Measurements from ENCODE around the gene PTPRE.

PTPRE gene

GRCh38 chr10:128095027-128095752 lies 188.3 kb downstream of the PTPRE start:
- no peak overlapping the region for H3K27ac ChIP-seq
- H3K9me3 ChIP-seq = no peaks in the 10 kb centered on the region
- TF ChIP-seq CTCF (IDR thresholded peaks at IDR 0.05) = no peak
- H3K4me3 ChIP-seq = no peak overlapping the region
- no peaks in the 10 kb centered on the region for H3K27me3 ChIP-seq
- no peaks in the 10 kb centered on the region for H3K36me3 ChIP-seq
- no peaks in the 10 kb centered on the region for H3K4me1 ChIP-seq
- intact Hi-C loops (cut with DNase I; ENCODE audit: low total_unique reads) = loop anchor here (5.0 kb wide), 1 partner anchor 322 kb away; no protein-coding TSS in a partner anchor
- DNase-seq = no peak

GRCh38 chr10:128095753-128096469 lies 189.0 kb downstream of the PTPRE start:
- Histone ChIP-seq H3K9me3 (no peaks in the 10 kb centered on the region), H3K36me3 (no peaks in the 10 kb centered on the region), H3K27ac (no peak overlapping the region), H3K27me3 (no peaks in the 10 kb centered on the region), H3K4me1 (no peaks in the 10 kb centered on the region), H3K4me3 (no peak overlapping the region)
- TF ChIP-seq CTCF (IDR thresholded peaks at IDR 0.05) = no peak
- DNase-seq = no peak
- intact Hi-C loops (cut with DNase I; ENCODE audit: low total_unique reads) = loop anchor here (5.0 kb wide), 1 partner anchor 321 kb away; no protein-coding TSS in a partner anchor

- TF ChIP-seq CTCF (IDR thresholded peaks at IDR 0.05) = no peak
- no peak for DNase-seq
- intact Hi-C loops (cut with DNase I; ENCODE audit: low total_unique reads) = loop anchor here (5.0 kb wide), 1 partner anchor 321 kb away; no protein-coding TSS in a partner anchor
- Histone ChIP-seq H3K4me1 (no peaks in the 10 kb centered on the region), H3K9me3 (no peaks in the 10 kb centered on the region), H3K36me3 (no peaks in the 10 kb centered on the region), H3K27ac (no peak overlapping the region), H3K27me3 (no peaks in the 10 kb centered on the region), H3K4me3 (no peak overlapping the region)
Observed at GRCh38 chr10:128096486-128097199, 189.7 kb downstream of the PTPRE start.

GRCh38 chr10:128097783-128098182 lies 190.9 kb downstream of the PTPRE start:
- no peak for DNase-seq
- no peaks in the 10 kb centered on the region for H3K4me1 ChIP-seq
- H3K27ac ChIP-seq = no peak overlapping the region
- no peaks in the 10 kb centered on the region for H3K9me3 ChIP-seq
- intact Hi-C loops (cut with DNase I; ENCODE audit: low total_unique reads) = loop anchor here (5.0 kb wide), 1 partner anchor 320 kb away; no protein-coding TSS in a partner anchor
- no peak for TF ChIP-seq CTCF (IDR thresholded peaks at IDR 0.05)
- no peaks in the 10 kb centered on the region for H3K36me3 ChIP-seq
- H3K27me3 ChIP-seq = no peaks in the 10 kb centered on the region
- H3K4me3 ChIP-seq = no peak overlapping the region

- Histone ChIP-seq H3K4me1 (no peaks in the 10 kb centered on the region), H3K36me3 (no peaks in the 10 kb centered on the region), H3K9me3 (no peaks in the 10 kb centered on the region), H3K27me3 (no peaks in the 10 kb centered on the region), H3K27ac (no peak overlapping the region), H3K4me3 (no peak overlapping the region)
- no peak for TF ChIP-seq CTCF (IDR thresholded peaks at IDR 0.05)
- intact Hi-C loops (cut with DNase I; ENCODE audit: low total_unique reads) = loop anchor here (5.0 kb wide), 1 partner anchor 319 kb away; no protein-coding TSS in a partner anchor
- DNase-seq = no peak
Observed at GRCh38 chr10:128098631-128099030, 191.7 kb downstream of the PTPRE start.

Data from tibial artery (tissue), 4 donors.